CD14-positive monocyte (primary cell): ENCODE results near the gene ANKRD28. TPM values are rescaled to one million over a fixed set of nuclear protein-coding genes. Genes with fewer than 3 reads are reported as not detected.
A peak's percentile ranks its signal among the peaks of the same experiment; 100 is the strongest.

ENCODE experiments used
- DNase-seq, 3 donors: peaks; one replicate each; pipeline ENCODE4 v3.0.0-alpha.2; 2011 to 2022
- H2AFZ ChIP-seq: 2 replicates; pipeline ENCODE4 v1.6.0; 2012; ENCODE audit warnings: mild to moderate bottlenecking, low read depth, low read length, inconsistent platforms; ENCODE audit not compliant: insufficient read depth, poor library complexity, severe bottlenecking
- H3K27ac ChIP-seq, 2 donors: 1 replicate in 1 of 2; 2 replicates in 1 of 2; pipeline ENCODE4 v1.5.1; 2012 to 2013; ENCODE audit warnings: low read length in 2 of 2, control low read depth in 1 of 2, inconsistent platforms in 1 of 2, low read depth in 1 of 2, mild to moderate bottlenecking in 1 of 2
- H3K27me3 ChIP-seq, 2 donors: one replicate each; pipeline versions ENCODE4 v1.6.0 to v1.6.1; 2011 to 2013; ENCODE audit warnings: low read length in 2 of 2; ENCODE audit not compliant: control insufficient read depth in 2 of 2, insufficient read depth in 2 of 2
- H3K36me3 ChIP-seq, 2 donors: replicated peaks in 1 of 2; 1 replicate in 1 of 2; 2 replicates in 1 of 2; pipeline versions ENCODE4 v1.5.1 to v1.6.1; 2012 to 2013; ENCODE audit warnings: low read length in 2 of 2, control low read depth in 1 of 2, inconsistent platforms in 1 of 2, mild to moderate bottlenecking in 1 of 2; ENCODE audit not compliant: insufficient read depth in 2 of 2, control insufficient read depth in 1 of 2
- H3K4me1 ChIP-seq, 2 donors: 1 replicate in 1 of 2; 2 replicates in 1 of 2; pipeline versions ENCODE4 v1.5.1 to v1.6.1; 2012 to 2013; ENCODE audit warnings: low read length in 2 of 2, control low read depth in 1 of 2, inconsistent platforms in 1 of 2, mild to moderate bottlenecking in 1 of 2, moderate library complexity in 1 of 2; ENCODE audit not compliant: insufficient read depth in 2 of 2, control insufficient read depth in 1 of 2
- H3K4me2 ChIP-seq: replicated peaks from 2 replicates; pipeline ENCODE3; 2012; ENCODE audit warnings: low read length, moderate library complexity, mild to moderate bottlenecking; ENCODE audit not compliant: poor library complexity, severe bottlenecking; ENCODE audit errors: extremely low read depth
- H3K4me3 ChIP-seq, 3 experiments: fragments of 200-600 bp in 1 of 3; sonication (generic) in 1 of 3; replicated peaks in 1 of 3; 1 replicate in 2 of 3; 2 replicates in 1 of 3; pipeline ENCODE4 v1.5.1; 2011 to 2013; ENCODE audit warnings: low read length in 3 of 3, mild to moderate bottlenecking in 3 of 3, control low read depth in 2 of 3, low read depth in 2 of 3, inconsistent platforms in 1 of 3, moderate library complexity in 1 of 3
- H3K79me2 ChIP-seq: 2 replicates; pipeline ENCODE4 v1.6.0; 2012; ENCODE audit warnings: mild to moderate bottlenecking, control low read depth, inconsistent platforms, low read length, moderate library complexity; ENCODE audit not compliant: insufficient read depth
- H3K9ac ChIP-seq: 2 replicates; pipeline ENCODE4 v1.6.0; 2017; ENCODE audit warnings: low read length, mild to moderate bottlenecking; ENCODE audit not compliant: insufficient read depth, poor library complexity, severe bottlenecking
- H3K9me3 ChIP-seq, 2 donors: replicated peaks in 1 of 2; 1 replicate in 1 of 2; 2 replicates in 1 of 2; pipeline versions ENCODE4 v1.5.1 to v1.6.1; 2012 to 2013; ENCODE audit warnings: low read length in 2 of 2, control low read depth in 1 of 2; ENCODE audit not compliant: control insufficient read depth in 1 of 2, insufficient read depth in 1 of 2
- H4K20me1 ChIP-seq: 2 replicates; pipeline ENCODE4 v1.6.0; 2012; ENCODE audit warnings: mild to moderate bottlenecking, low read length, control low read depth, moderate library complexity; ENCODE audit not compliant: insufficient read depth
- H3K27ac Mint-ChIP-seq, 7 donors: one replicate each; pipeline ENCODE4 v1.8.0; 2020; ENCODE audit warnings: mild to moderate bottlenecking in 7 of 7, mixed read lengths in 7 of 7, moderate library complexity in 6 of 7, inconsistent platforms in 2 of 7
- H3K27me3 Mint-ChIP-seq, 3 donors: one replicate each; pipeline ENCODE4 v1.8.0; 2021 to 2022; ENCODE audit warnings: low read depth in 3 of 3, mild to moderate bottlenecking in 3 of 3, mixed read lengths in 3 of 3, moderate library complexity in 3 of 3, inconsistent platforms in 1 of 3
- H3K36me3 Mint-ChIP-seq, 2 donors: one replicate each; pipeline ENCODE4 v1.8.0; 2020; ENCODE audit warnings: mixed read lengths in 2 of 2, inconsistent platforms in 1 of 2, mild to moderate bottlenecking in 1 of 2
- H3K4me1 Mint-ChIP-seq: one replicate; pipeline ENCODE4 v1.8.0; 2020; ENCODE audit warnings: mild to moderate bottlenecking, mixed read lengths
- H3K4me3 Mint-ChIP-seq, 2 donors: one replicate each; pipeline ENCODE4 v1.8.0; 2020; ENCODE audit warnings: mild to moderate bottlenecking in 2 of 2, mixed read lengths in 2 of 2, moderate library complexity in 1 of 2
- H3K9me3 Mint-ChIP-seq, 7 donors: one replicate each; pipeline ENCODE4 v1.8.0; 2020 to 2022; ENCODE audit warnings: mixed read lengths in 7 of 7, mild to moderate bottlenecking in 6 of 7, moderate library complexity in 6 of 7, inconsistent platforms in 2 of 7
- CTCF ChIP-seq: fragments of 200-600 bp; IDR thresholded peaks from one replicate; pipeline ENCODE4 v1.8.0; 2022; ENCODE audit warnings: antibody characterized with exemption, mild to moderate bottlenecking
- WGBS: methylation state at CpG from one replicate; pipeline ENCODE4 v1.1.5; 2013; ENCODE audit warnings: missing lambda C conversion rate; ENCODE audit not compliant: insufficient coverage; 5-methylcytosine and 5-hydroxymethylcytosine counted together
- intact Hi-C, 2 donors: fragments of 100-400 bp; cut with micrococcal nuclease; formaldehyde crosslinking; loops; one replicate each; pipeline versions ENCODE4 v1.15.0 to v1.15.1; 2023
- polyA plus RNA-seq, 3 donors: library from polyadenylated mRNA; depleted of rRNA in 1 of 3; unstranded in 2 of 3; stranded (reverse) in 1 of 3; fragments of 300-500 nt in 2 of 3; fragments of >200 nt in 1 of 3; fragmentation: Illumina TruSeq in 2 of 3; gene quantifications; 1 replicate in 2 of 3; 2 replicates in 1 of 3; pipeline ENCODE4 v1.2.3, GENCODE V29; 2012 to 2021

The ANKRD28 gene
- polyA plus RNA-seq, 3 donors = 5.9 to 11.5 (median 7.9) TPM

- no peak for TF ChIP-seq CTCF
- Histone ChIP-seq H3K9me3 (no peaks in the 10 kb centered on the region), H3K4me3 (peak overlapping the region in 2 of 3 experiments; percentile 68 to 71), H3K4me2 (peak overlapping the region; percentile 75), H2AFZ (no peak overlapping the region), H3K36me3 (no peaks in the 10 kb centered on the region), H3K27me3 (no peaks in the 10 kb centered on the region), H3K27ac (peak overlapping the region in 1 of 2 donors; percentile 92), H3K4me1 (peaks cover 33 to 51% of the 10 kb centered on the region in 2 donors), H3K9ac (peak overlapping the region; percentile 69), H4K20me1 (no peaks in the 10 kb centered on the region), H3K79me2 (peaks cover 47% of the 10 kb centered on the region)
- Mint-ChIP-seq H3K27ac (peak overlapping the region; percentile 90 to 99 (median 99)), H3K27me3 (no peaks in the 10 kb centered on the region), H3K36me3 (peaks cover 0 to 16% of the 10 kb centered on the region in 2 donors), H3K4me3 (peak overlapping the region; percentile 24 to 57), H3K4me1 (peaks cover 49% of the 10 kb centered on the region), H3K9me3 (peaks cover 0 to 1% (median 0%) of the 10 kb centered on the region in 7 donors)
- peak in 2 of 3 donors; percentile 31 to 33 for DNase-seq
- WGBS = no CpG with 5 or more reads among the region's 2 CpGs
- intact Hi-C loops = no loop called here
Measured at GRCh38 chr3:15794842-15795650, 2.7 kb downstream of the ANKRD28 start.

GRCh38 chr3:15794303-15794771 lies 3.4 kb downstream of the ANKRD28 start:
- Histone ChIP-seq H3K4me3 (peak overlapping the region in 1 of 3 experiments; percentile 6), H3K4me2 (peak overlapping the region; percentile 75), H3K9ac (peak overlapping the region; percentile 19), H3K9me3 (no peaks in the 10 kb centered on the region), H4K20me1 (no peaks in the 10 kb centered on the region), H3K27me3 (no peaks in the 10 kb centered on the region), H3K4me1 (peaks cover 33 to 51% of the 10 kb centered on the region in 2 donors), H3K79me2 (peaks cover 43% of the 10 kb centered on the region), H2AFZ (no peak overlapping the region), H3K27ac (peak overlapping the region in 1 of 2 donors; percentile 92), H3K36me3 (no peaks in the 10 kb centered on the region)
- no peaks in the 10 kb centered on the region for H3K27me3 Mint-ChIP-seq
- peaks cover 0 to 1% (median 0%) of the 10 kb centered on the region in 7 donors for H3K9me3 Mint-ChIP-seq
- H3K4me1 Mint-ChIP-seq = peaks cover 49% of the 10 kb centered on the region
- no peak for TF ChIP-seq CTCF
- DNase-seq = peak; percentile 61 to 76 (median 69)
- H3K27ac Mint-ChIP-seq = peak overlapping the region; percentile 80 to 99 (median 97)
- peaks cover 0 to 18% of the 10 kb centered on the region in 2 donors for H3K36me3 Mint-ChIP-seq
- WGBS = no CpG with 5 or more reads among the region's 3 CpGs
- H3K4me3 Mint-ChIP-seq = peak overlapping the region in 1 of 2 donors; percentile 35
- intact Hi-C loops = no loop called here
